ENCODE data around the gene FHOD1.

GRCh38 chr16:67282447-67282805 is 35.1 kb upstream of the FHOD1 start:
- TF ChIP-seq, protein P1, sequence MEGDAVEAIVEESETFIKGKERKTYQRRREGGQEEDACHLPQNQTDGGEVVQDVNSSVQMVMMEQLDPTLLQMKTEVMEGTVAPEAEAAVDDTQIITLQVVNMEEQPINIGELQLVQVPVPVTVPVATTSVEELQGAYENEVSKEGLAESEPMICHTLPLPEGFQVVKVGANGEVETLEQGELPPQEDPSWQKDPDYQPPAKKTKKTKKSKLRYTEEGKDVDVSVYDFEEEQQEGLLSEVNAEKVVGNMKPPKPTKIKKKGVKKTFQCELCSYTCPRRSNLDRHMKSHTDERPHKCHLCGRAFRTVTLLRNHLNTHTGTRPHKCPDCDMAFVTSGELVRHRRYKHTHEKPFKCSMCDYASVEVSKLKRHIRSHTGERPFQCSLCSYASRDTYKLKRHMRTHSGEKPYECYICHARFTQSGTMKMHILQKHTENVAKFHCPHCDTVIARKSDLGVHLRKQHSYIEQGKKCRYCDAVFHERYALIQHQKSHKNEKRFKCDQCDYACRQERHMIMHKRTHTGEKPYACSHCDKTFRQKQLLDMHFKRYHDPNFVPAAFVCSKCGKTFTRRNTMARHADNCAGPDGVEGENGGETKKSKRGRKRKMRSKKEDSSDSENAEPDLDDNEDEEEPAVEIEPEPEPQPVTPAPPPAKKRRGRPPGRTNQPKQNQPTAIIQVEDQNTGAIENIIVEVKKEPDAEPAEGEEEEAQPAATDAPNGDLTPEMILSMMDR (conservative IDR thresholded peaks at IDR 0.05; ENCODE audit: low read depth, low read length): no peak
- TF ChIP-seq EZH2 (IDR thresholded peaks at IDR 0.05; ENCODE audit: low read length, unreplicated experiment): no peak
- no peak for TF ChIP-seq EZH2phosphoT487 (IDR thresholded peaks at IDR 0.05; ENCODE audit: borderline replicate concordance, low read length)
